ENCODE data around the gene NBPF3.

DNA sequence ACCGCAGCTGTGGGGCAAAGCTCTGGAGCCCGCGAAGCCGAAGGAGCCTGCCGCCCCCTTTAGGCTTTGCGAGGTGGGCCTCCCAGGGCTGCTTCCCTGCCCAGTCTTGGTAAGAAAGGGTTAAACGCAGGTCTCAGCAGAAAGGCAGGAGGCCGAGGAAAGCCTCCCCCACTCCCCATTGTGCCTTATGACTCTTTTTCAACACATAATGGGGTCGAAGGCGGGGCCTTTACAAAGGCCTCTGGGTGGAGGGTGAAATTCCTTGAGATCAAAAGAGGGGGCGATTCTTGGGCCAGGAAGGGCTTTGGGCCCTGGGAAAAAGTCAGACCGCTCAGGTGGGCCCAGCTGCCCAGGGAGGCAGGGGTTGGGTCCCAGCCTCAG, 70.2 kb downstream of the NBPF3 start:
- TF ChIP-seq EZH2phosphoT487 (IDR thresholded peaks at IDR 0.05; ENCODE audit: low read length) (no peak), CTCF (IDR thresholded peaks at IDR 0.05; ENCODE audit: low read length) (no peak)
